WTC11 (cell line): ENCODE measurements around the gene PLA2G4A. TPM values are rescaled to one million over a fixed set of nuclear protein-coding genes. Genes with fewer than 3 reads are reported as not detected.

Experiments
- ATAC-seq: fragments of 200-7000 bp; cut with Tn5 transposase; 2 replicates; pipeline ENCODE4 v1.10.0; 2021; ENCODE audit warnings: mild to moderate bottlenecking, moderate library complexity
- CTCF ChIA-PET: fragments of 300-600 bp; sonication (Branson Sonifier 250); formaldehyde crosslinking; loops from one replicate; lab custom pipeline; 2021; ENCODE audit warnings: antibody characterized with exemption; lab: Charles Lee
- POLR2A ChIA-PET: fragments of 350-600 bp; sonication (Branson Sonifier 250); formaldehyde crosslinking; loops from one replicate; lab custom pipeline; 2021; ENCODE audit warnings: antibody characterized with exemption; lab: Charles Lee
- DNase-seq: peaks from one replicate; pipeline ENCODE4 v3.0.0; 2021; ENCODE audit warnings: low spot score
- H3K27ac Mint-ChIP-seq: 2 replicates; pipeline ENCODE4 v1.8.0; 2021; ENCODE audit warnings: mixed read lengths
- H3K27me3 Mint-ChIP-seq: 2 replicates; pipeline ENCODE4 v1.8.0; 2021; ENCODE audit warnings: low read depth, mild to moderate bottlenecking, moderate library complexity, mixed read lengths
- H3K36me3 Mint-ChIP-seq: 2 replicates; pipeline ENCODE4 v1.8.0; 2021; ENCODE audit warnings: mixed read lengths
- H3K4me1 Mint-ChIP-seq: 2 replicates; pipeline ENCODE4 v1.8.0; 2022; ENCODE audit warnings: mixed read lengths
- H3K4me3 Mint-ChIP-seq: 2 replicates; pipeline ENCODE4 v1.8.0; 2021; ENCODE audit warnings: mild to moderate bottlenecking, moderate library complexity, mixed read lengths
- H3K9me3 Mint-ChIP-seq: 2 replicates; pipeline ENCODE4 v1.8.0; 2021; ENCODE audit warnings: mixed read lengths
- CREB1 ChIP-seq: sonication (generic); formaldehyde crosslinking; IDR thresholded peaks from 2 replicates; pipeline ENCODE4 v1.8.0; 2023; ENCODE audit warnings: mild to moderate bottlenecking, missing genetic modification reagents
- ELF4 ChIP-seq: sonication (generic); formaldehyde crosslinking; IDR thresholded peaks from 2 replicates; pipeline ENCODE4 v1.8.1; 2022; ENCODE audit warnings: low read depth, mild to moderate bottlenecking, moderate library complexity, missing genetic modification reagents
- ESRRA ChIP-seq: sonication (generic); formaldehyde crosslinking; IDR thresholded peaks from 2 replicates; pipeline ENCODE4 v1.8.1; 2022; ENCODE audit warnings: mild to moderate bottlenecking, missing genetic modification reagents, borderline replicate concordance
- FOXJ3 ChIP-seq: sonication (generic); formaldehyde crosslinking; IDR thresholded peaks from 2 replicates; pipeline ENCODE4 v1.9.0; 2021; ENCODE audit warnings: missing genetic modification reagents, mild to moderate bottlenecking, borderline replicate concordance
- HMGA2 ChIP-seq: fragments of 250-450 bp; sonication (Bioruptor Pico); IDR thresholded peaks from 2 replicates; pipeline ENCODE4 v1.4.0; 2021; ENCODE audit warnings: mild to moderate bottlenecking, moderate library complexity
- JAZF1 ChIP-seq: fragments of 250-450 bp; sonication (Bioruptor Pico); IDR thresholded peaks from 2 replicates; pipeline ENCODE4 v1.9.0; 2021; ENCODE audit warnings: moderate library complexity, mild to moderate bottlenecking, inconsistent platforms
- JUN ChIP-seq: sonication (generic); formaldehyde crosslinking; IDR thresholded peaks from 2 replicates; pipeline ENCODE4 v1.8.0; 2023; ENCODE audit warnings: mild to moderate bottlenecking, missing genetic modification reagents
- MYBL2 ChIP-seq: sonication (generic); formaldehyde crosslinking; IDR thresholded peaks from 2 replicates; pipeline ENCODE4 v1.8.1; 2023; ENCODE audit warnings: mild to moderate bottlenecking, moderate library complexity, missing genetic modification reagents
- NFATC4 ChIP-seq: fragments of 250-450 bp; sonication (Bioruptor Pico); IDR thresholded peaks from 2 replicates; pipeline ENCODE4 v1.9.0; 2021; ENCODE audit warnings: mild to moderate bottlenecking
- NFYB ChIP-seq: sonication (generic); formaldehyde crosslinking; conservative IDR thresholded peaks from 2 replicates; pipeline ENCODE4 v1.8.0; 2022; ENCODE audit warnings: low read depth, missing genetic modification reagents
- RORB ChIP-seq: fragments of 250-450 bp; sonication (Bioruptor Pico); IDR thresholded peaks from 2 replicates; pipeline ENCODE4 v1.9.0; 2021; ENCODE audit warnings: mild to moderate bottlenecking
- SP1 ChIP-seq: sonication (generic); formaldehyde crosslinking; conservative IDR thresholded peaks from 2 replicates; pipeline ENCODE4 v1.8.1; 2022; ENCODE audit warnings: missing genetic modification reagents
- ZNF138 ChIP-seq: sonication (generic); formaldehyde crosslinking; conservative IDR thresholded peaks from 2 replicates; pipeline ENCODE4 v1.8.1; 2022; ENCODE audit warnings: mild to moderate bottlenecking, moderate library complexity, missing genetic modification reagents
- ZNF219 ChIP-seq: sonication (generic); formaldehyde crosslinking; IDR thresholded peaks from 2 replicates; pipeline ENCODE4 v1.8.0; 2023; ENCODE audit warnings: missing genetic modification reagents, mild to moderate bottlenecking, borderline replicate concordance
- total RNA-seq: library from RNA; stranded (reverse); gene quantifications from 3 replicates; pipeline ENCODE4 v1.2.3, GENCODE V29; 2021
- TF ChIP-seq, protein P1 (sequence below): sonication (generic); formaldehyde crosslinking; IDR thresholded peaks from 2 replicates; pipeline ENCODE4 v1.8.1; 2022; ENCODE audit warnings: low read depth, missing genetic modification reagents, borderline replicate concordance
- TF ChIP-seq, protein P2 (sequence below): fragments of 250-450 bp; sonication (Bioruptor Pico); IDR thresholded peaks from 2 replicates; pipeline ENCODE4 v1.9.0; 2021; ENCODE audit warnings: moderate library complexity, mild to moderate bottlenecking, inconsistent platforms, borderline replicate concordance
- TF ChIP-seq, protein P3 (sequence below): sonication (generic); formaldehyde crosslinking; IDR thresholded peaks from 2 replicates; pipeline ENCODE4 v1.8.0; 2022; ENCODE audit warnings: mild to moderate bottlenecking, missing genetic modification reagents
- TF ChIP-seq, protein P4 (sequence below): sonication (generic); formaldehyde crosslinking; IDR thresholded peaks from 2 replicates; pipeline ENCODE4 v1.8.0; 2022; ENCODE audit warnings: mild to moderate bottlenecking, missing genetic modification reagents
- TF ChIP-seq, protein P5 (sequence below): sonication (generic); formaldehyde crosslinking; conservative IDR thresholded peaks from 2 replicates; pipeline ENCODE4 v1.8.1; 2023; ENCODE audit warnings: mild to moderate bottlenecking, low read depth, missing genetic modification reagents, moderate library complexity

The PLA2G4A gene
- total RNA-seq, 1 experiment from 2014 or later, result 1.3 TPM

DNA sequence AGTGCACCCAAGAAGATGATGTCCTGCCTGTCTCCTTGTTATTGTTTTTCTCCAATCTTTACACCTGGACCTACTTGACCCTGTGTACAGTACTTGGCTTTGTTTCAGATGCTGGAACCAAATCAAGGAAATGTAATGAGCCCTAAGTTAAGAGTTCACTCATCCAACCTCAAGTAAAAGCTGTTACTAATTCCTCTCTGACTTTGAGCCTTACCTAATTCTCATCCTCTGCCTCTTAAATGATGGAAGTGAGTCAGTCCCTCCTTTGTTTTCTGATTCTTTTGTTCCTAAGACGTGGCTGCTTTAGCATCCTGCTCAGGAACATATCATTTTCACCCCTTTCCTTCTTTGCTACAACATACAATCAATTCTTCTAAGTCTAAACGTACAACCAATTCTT lies 15.3 kb upstream of the PLA2G4A start:
- ChIA-PET POLR2A (no interaction called here), CTCF (no interaction called here)
- H3K9me3 Mint-ChIP-seq, result no peaks in the 10 kb centered on the region
- peaks cover 7% of the 10 kb centered on the region for H3K4me1 Mint-ChIP-seq
- no peak overlapping the region for H3K4me3 Mint-ChIP-seq
- H3K27me3 Mint-ChIP-seq, result no peaks in the 10 kb centered on the region
- no peak for DNase-seq
- no peak; the same call in 1 of the 2 replicates for ATAC-seq
- no peak overlapping the region for H3K27ac Mint-ChIP-seq
- no peaks in the 10 kb centered on the region for H3K36me3 Mint-ChIP-seq
- TF ChIP-seq, protein P1, sequence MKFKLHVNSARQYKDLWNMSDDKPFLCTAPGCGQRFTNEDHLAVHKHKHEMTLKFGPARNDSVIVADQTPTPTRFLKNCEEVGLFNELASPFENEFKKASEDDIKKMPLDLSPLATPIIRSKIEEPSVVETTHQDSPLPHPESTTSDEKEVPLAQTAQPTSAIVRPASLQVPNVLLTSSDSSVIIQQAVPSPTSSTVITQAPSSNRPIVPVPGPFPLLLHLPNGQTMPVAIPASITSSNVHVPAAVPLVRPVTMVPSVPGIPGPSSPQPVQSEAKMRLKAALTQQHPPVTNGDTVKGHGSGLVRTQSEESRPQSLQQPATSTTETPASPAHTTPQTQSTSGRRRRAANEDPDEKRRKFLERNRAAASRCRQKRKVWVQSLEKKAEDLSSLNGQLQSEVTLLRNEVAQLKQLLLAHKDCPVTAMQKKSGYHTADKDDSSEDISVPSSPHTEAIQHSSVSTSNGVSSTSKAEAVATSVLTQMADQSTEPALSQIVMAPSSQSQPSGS (CRISPR knock-in tag), result no peak
- TF ChIP-seq, protein P2, sequence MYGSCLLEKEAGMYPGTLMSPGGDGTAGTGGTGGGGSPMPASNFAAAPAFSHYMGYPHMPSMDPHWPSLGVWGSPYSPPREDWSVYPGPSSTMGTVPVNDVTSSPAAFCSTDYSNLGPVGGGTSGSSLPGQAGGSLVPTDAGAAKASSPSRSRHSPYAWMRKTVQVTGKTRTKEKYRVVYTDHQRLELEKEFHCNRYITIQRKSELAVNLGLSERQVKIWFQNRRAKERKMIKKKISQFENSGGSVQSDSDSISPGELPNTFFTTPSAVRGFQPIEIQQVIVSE (CRISPR knock-in tag), result no peak
- no peak for TF ChIP-seq HMGA2
- no peak for TF ChIP-seq NFYB (CRISPR knock-in tag)
- no peak for TF ChIP-seq JAZF1
- TF ChIP-seq ZNF138 (CRISPR knock-in tag), result no peak

DNA sequence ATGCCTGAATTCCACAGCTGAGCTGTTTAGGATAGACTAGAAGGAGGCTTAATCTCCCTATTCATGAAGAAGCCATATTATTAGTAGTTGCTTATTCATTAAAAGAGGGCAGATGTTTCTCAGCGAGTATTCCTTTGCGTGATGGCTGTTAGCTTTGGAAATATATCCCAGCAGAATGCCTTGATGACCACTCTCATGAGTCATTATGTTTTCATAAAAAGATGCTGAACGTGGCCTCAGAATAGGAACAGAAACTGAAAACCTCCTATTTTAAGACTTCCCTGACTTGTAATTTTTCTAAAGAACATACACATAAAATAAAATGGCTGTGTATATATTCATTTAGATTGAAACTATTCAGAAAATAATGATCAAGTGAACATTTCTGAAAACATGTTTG lies 9.6 kb upstream of the PLA2G4A start:
- Mint-ChIP-seq H3K36me3 (no peaks in the 10 kb centered on the region), H3K9me3 (no peaks in the 10 kb centered on the region), H3K4me1 (peaks cover 1% of the 10 kb centered on the region), H3K27me3 (no peaks in the 10 kb centered on the region), H3K4me3 (no peak overlapping the region), H3K27ac (no peak overlapping the region)
- DNase-seq (no peak), ATAC-seq (no peak)
- no peak for TF ChIP-seq MYBL2 (CRISPR knock-in tag)
- no peak for TF ChIP-seq ZNF219
- TF ChIP-seq, protein P3, sequence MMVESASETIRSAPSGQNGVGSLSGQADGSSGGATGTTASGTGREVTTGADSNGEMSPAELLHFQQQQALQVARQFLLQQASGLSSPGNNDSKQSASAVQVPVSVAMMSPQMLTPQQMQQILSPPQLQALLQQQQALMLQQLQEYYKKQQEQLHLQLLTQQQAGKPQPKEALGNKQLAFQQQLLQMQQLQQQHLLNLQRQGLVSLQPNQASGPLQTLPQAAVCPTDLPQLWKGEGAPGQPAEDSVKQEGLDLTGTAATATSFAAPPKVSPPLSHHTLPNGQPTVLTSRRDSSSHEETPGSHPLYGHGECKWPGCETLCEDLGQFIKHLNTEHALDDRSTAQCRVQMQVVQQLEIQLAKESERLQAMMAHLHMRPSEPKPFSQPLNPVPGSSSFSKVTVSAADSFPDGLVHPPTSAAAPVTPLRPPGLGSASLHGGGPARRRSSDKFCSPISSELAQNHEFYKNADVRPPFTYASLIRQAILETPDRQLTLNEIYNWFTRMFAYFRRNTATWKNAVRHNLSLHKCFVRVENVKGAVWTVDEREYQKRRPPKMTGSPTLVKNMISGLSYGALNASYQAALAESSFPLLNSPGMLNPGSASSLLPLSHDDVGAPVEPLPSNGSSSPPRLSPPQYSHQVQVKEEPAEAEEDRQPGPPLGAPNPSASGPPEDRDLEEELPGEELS, result no peak
- TF ChIP-seq, protein P4, sequence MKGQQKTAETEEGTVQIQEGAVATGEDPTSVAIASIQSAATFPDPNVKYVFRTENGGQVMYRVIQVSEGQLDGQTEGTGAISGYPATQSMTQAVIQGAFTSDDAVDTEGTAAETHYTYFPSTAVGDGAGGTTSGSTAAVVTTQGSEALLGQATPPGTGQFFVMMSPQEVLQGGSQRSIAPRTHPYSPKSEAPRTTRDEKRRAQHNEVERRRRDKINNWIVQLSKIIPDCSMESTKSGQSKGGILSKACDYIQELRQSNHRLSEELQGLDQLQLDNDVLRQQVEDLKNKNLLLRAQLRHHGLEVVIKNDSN (CRISPR knock-in tag), result no peak
- no peak for TF ChIP-seq JAZF1
- TF ChIP-seq RORB (CRISPR knock-in tag), result no peak
- TF ChIP-seq JUN (CRISPR knock-in tag), result no peak
- no peak for TF ChIP-seq ELF4 (CRISPR knock-in tag)
- no peak for TF ChIP-seq FOXJ3 (CRISPR knock-in tag)
- TF ChIP-seq NFATC4 (CRISPR knock-in tag), result no peak
- no peak for TF ChIP-seq CREB1 (CRISPR knock-in tag)
- no peak for TF ChIP-seq ZNF138 (CRISPR knock-in tag)
- TF ChIP-seq, protein P5, sequence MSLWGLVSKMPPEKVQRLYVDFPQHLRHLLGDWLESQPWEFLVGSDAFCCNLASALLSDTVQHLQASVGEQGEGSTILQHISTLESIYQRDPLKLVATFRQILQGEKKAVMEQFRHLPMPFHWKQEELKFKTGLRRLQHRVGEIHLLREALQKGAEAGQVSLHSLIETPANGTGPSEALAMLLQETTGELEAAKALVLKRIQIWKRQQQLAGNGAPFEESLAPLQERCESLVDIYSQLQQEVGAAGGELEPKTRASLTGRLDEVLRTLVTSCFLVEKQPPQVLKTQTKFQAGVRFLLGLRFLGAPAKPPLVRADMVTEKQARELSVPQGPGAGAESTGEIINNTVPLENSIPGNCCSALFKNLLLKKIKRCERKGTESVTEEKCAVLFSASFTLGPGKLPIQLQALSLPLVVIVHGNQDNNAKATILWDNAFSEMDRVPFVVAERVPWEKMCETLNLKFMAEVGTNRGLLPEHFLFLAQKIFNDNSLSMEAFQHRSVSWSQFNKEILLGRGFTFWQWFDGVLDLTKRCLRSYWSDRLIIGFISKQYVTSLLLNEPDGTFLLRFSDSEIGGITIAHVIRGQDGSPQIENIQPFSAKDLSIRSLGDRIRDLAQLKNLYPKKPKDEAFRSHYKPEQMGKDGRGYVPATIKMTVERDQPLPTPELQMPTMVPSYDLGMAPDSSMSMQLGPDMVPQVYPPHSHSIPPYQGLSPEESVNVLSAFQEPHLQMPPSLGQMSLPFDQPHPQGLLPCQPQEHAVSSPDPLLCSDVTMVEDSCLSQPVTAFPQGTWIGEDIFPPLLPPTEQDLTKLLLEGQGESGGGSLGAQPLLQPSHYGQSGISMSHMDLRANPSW (CRISPR knock-in tag), result no peak
- no peak for TF ChIP-seq SP1 (CRISPR knock-in tag)
- no peak for TF ChIP-seq ESRRA (CRISPR knock-in tag)
- POLR2A ChIA-PET, result no interaction called here
- CTCF ChIA-PET, result no interaction called here
